SU-DHL-6 (cell line): ENCODE measurements around the gene CDH3.

Source experiments
- H2AFZ ChIP-seq: fragments of 200-600 bp; sonication (generic); 2 replicates; pipeline ENCODE4 v1.6.1; 2014; ENCODE audit warnings: low read depth, mild to moderate bottlenecking, moderate library complexity, mixed read lengths, antibody characterized with exemption, low read length; ENCODE audit not compliant: severe bottlenecking
- H3F3A ChIP-seq: fragments of 200-600 bp; shearing (Covaris generic); 2 replicates; pipeline ENCODE4 v1.6.0; 2016; ENCODE audit warnings: antibody characterized with exemption, mild to moderate bottlenecking; ENCODE audit not compliant: insufficient read depth
- H3K27ac ChIP-seq: fragments of 200-600 bp; sonication (generic); 2 replicates; pipeline ENCODE4 v1.5.1; 2016; ENCODE audit warnings: low read depth, mild to moderate bottlenecking, low read length, moderate library complexity, mixed read lengths
- H3K27me3 ChIP-seq: fragments of 200-600 bp; sonication (generic), shearing (Covaris generic); 2 replicates; pipeline ENCODE4 v1.6.0; 2014; ENCODE audit warnings: mild to moderate bottlenecking, low read length
- H3K36me3 ChIP-seq: fragments of 200-600 bp; sonication (generic); 2 replicates; pipeline ENCODE4 v1.6.1; 2014; ENCODE audit warnings: mild to moderate bottlenecking, low read length, mixed read lengths
- H3K4me2 ChIP-seq: fragments of 300-600, 200-600 bp; shearing (Covaris generic), sonication (generic); 2 replicates; pipeline ENCODE4 v1.6.0; 2014; ENCODE audit warnings: low read length, low read depth, mild to moderate bottlenecking; ENCODE audit not compliant: poor library complexity, severe bottlenecking
- H3K4me3 ChIP-seq: fragments of 200-600 bp; sonication (generic); 2 replicates; pipeline ENCODE4 v1.5.1; 2014; ENCODE audit warnings: antibody characterized with exemption, low read length, mild to moderate bottlenecking, mixed read lengths; ENCODE audit not compliant: insufficient read depth, poor library complexity, severe bottlenecking
- H3K79me2 ChIP-seq: fragments of 200-600 bp; sonication (generic); 2 replicates; pipeline ENCODE4 v1.6.1; 2014; ENCODE audit warnings: mild to moderate bottlenecking, low read length, moderate library complexity; ENCODE audit not compliant: insufficient read depth
- H3K9ac ChIP-seq: fragments of 200-600 bp; sonication (generic); 2 replicates; pipeline ENCODE4 v1.7.0; 2014; ENCODE audit warnings: mild to moderate bottlenecking, low read length
- H3K9me2 ChIP-seq: fragments of 200-600 bp; sonication (generic); replicated peaks from 2 replicates; pipeline ENCODE4 v1.6.1; 2014; ENCODE audit warnings: low read length; ENCODE audit not compliant: insufficient read depth
- H3K9me3 ChIP-seq: fragments of 200-600 bp; sonication (generic); 2 replicates; pipeline ENCODE4 v1.6.1; 2014; ENCODE audit warnings: low read length, mixed read lengths; ENCODE audit not compliant: insufficient read depth
- H4K20me1 ChIP-seq: fragments of 200-600 bp; sonication (generic); 2 replicates; pipeline ENCODE4 v1.6.1; 2014; ENCODE audit warnings: low read depth, mild to moderate bottlenecking, antibody characterized with exemption, low read length, moderate library complexity, mixed read lengths
- EZH2phosphoT487 ChIP-seq: fragments of 200-600 bp; sonication (generic), shearing (Covaris generic); conservative IDR thresholded peaks from 2 replicates; pipeline ENCODE4 v1.6.1; 2018; ENCODE audit warnings: mild to moderate bottlenecking, antibody characterized with exemption, low read length, moderate library complexity, mixed read lengths
- TF ChIP-seq, protein P1 (sequence below): fragments of 200-600 bp; sonication (generic); IDR thresholded peaks from one replicate; pipeline ENCODE4 v1.5.1; 2017; ENCODE audit warnings: antibody characterized with exemption, mild to moderate bottlenecking, low read length, moderate library complexity; ENCODE audit not compliant: insufficient read depth, poor library complexity, severe bottlenecking

Gene CDH3

DNA sequence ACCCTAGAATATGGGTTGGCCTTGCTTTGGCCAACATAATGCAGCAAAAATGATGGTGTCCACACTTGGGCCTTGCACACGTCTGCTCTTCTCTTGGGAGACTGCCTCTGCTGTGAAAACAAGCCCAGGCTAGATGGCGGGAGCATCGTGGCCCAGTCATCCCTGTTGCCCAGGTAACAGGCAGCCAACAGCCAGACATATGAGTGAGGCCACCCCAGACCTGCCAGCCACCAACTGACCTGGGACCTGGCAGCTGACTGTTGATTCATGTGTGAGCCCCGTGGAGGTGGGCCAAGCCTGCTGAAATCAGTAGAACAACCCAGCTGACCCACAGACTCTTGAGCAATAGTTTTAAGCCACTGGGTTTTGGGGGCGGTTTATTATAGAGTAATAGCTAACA, 39.4 kb upstream of the CDH3 start:
- H3K9ac ChIP-seq, result no peak overlapping the region
- no peaks in the 10 kb centered on the region for H3K79me2 ChIP-seq
- H4K20me1 ChIP-seq, result no peaks in the 10 kb centered on the region
- no peak overlapping the region for H3K27ac ChIP-seq
- no peak overlapping the region for H2AFZ ChIP-seq
- no peaks in the 10 kb centered on the region for H3K36me3 ChIP-seq
- H3K4me3 ChIP-seq, result no peak overlapping the region
- no peaks in the 10 kb centered on the region for H3K9me3 ChIP-seq
- TF ChIP-seq, protein P1, sequence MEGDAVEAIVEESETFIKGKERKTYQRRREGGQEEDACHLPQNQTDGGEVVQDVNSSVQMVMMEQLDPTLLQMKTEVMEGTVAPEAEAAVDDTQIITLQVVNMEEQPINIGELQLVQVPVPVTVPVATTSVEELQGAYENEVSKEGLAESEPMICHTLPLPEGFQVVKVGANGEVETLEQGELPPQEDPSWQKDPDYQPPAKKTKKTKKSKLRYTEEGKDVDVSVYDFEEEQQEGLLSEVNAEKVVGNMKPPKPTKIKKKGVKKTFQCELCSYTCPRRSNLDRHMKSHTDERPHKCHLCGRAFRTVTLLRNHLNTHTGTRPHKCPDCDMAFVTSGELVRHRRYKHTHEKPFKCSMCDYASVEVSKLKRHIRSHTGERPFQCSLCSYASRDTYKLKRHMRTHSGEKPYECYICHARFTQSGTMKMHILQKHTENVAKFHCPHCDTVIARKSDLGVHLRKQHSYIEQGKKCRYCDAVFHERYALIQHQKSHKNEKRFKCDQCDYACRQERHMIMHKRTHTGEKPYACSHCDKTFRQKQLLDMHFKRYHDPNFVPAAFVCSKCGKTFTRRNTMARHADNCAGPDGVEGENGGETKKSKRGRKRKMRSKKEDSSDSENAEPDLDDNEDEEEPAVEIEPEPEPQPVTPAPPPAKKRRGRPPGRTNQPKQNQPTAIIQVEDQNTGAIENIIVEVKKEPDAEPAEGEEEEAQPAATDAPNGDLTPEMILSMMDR, result no peak
- TF ChIP-seq EZH2phosphoT487, result no peak
- no peaks in the 10 kb centered on the region for H3K9me2 ChIP-seq
- H3F3A ChIP-seq, result no peaks in the 10 kb centered on the region
- H3K4me2 ChIP-seq, result no peak overlapping the region
- no peaks in the 10 kb centered on the region for H3K27me3 ChIP-seq

DNA sequence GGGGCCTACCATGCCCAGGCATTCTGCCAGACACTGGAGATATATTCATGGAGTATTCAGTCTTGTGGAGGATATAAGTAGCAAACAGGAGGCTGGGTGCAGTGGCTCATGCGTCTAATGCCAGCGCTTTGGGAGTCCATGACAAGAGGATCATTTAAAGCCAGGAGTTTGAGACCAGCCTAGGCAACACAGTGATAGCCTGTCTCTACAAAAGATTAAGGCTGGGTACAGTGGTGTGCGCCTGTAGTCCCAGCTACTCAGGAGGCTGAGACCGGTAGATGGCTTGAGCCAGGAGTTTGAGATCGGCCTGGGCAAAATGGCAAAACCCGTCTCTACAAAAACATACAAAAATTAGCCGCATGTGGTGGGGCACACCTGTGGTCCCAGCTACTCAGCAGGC, 37.7 kb upstream of the CDH3 start:
- H3K9ac ChIP-seq, result no peak overlapping the region
- no peaks in the 10 kb centered on the region for H3K79me2 ChIP-seq
- H3K9me3 ChIP-seq, result no peaks in the 10 kb centered on the region
- H3F3A ChIP-seq, result no peaks in the 10 kb centered on the region
- H3K27ac ChIP-seq, result no peak overlapping the region
- TF ChIP-seq EZH2phosphoT487, result no peak
- TF ChIP-seq, protein P1, result no peak
- H3K27me3 ChIP-seq, result no peaks in the 10 kb centered on the region
- no peaks in the 10 kb centered on the region for H3K36me3 ChIP-seq
- no peak overlapping the region for H2AFZ ChIP-seq
- H4K20me1 ChIP-seq, result no peaks in the 10 kb centered on the region
- no peak overlapping the region for H3K4me2 ChIP-seq
- no peaks in the 10 kb centered on the region for H3K9me2 ChIP-seq
- no peak overlapping the region for H3K4me3 ChIP-seq

DNA sequence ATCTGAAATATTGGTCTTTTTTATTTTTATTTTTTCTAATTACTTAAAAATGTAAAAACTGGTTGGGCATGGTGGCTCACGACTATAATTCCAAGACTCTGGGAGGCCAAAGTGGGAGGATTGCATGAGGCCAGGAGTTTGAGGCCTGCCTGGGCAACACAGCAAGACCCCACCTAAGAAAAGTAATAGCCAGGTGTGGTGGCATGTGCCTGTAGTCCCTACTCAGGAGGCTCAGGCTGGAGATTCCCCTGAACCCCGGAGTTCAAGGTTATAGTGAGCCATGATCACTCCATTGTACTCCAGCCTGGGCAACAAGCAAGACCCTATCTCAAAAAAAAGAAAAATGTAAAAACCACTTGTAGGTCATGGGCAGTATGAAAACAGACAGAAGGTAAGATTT, 36.8 kb upstream of the CDH3 start:
- Histone ChIP-seq H3K4me3 (no peak overlapping the region), H3K27ac (no peak overlapping the region), H3K27me3 (no peaks in the 10 kb centered on the region), H3F3A (no peaks in the 10 kb centered on the region), H3K4me2 (no peak overlapping the region), H2AFZ (no peak overlapping the region), H3K9me2 (no peaks in the 10 kb centered on the region), H4K20me1 (no peaks in the 10 kb centered on the region), H3K9ac (no peak overlapping the region), H3K36me3 (no peaks in the 10 kb centered on the region), H3K79me2 (no peaks in the 10 kb centered on the region), H3K9me3 (0 out of 2 replicates have a peak, but pooled peaks cover 2% of the 10 kb centered on the region)
- no peak for TF ChIP-seq EZH2phosphoT487
- TF ChIP-seq, protein P1, result no peak
